Measurements from ENCODE around the gene TOP2A. TPM values are rescaled to one million over a fixed set of nuclear protein-coding genes. Genes with fewer than 3 reads are reported as not detected.
"Not testable (repeated sequence)": the region's sequence is repeated elsewhere in the genome, so short reads cannot be mapped to it uniquely, and the experiment has no call there.

TOP2A gene
- total RNA-seq, 1 experiment from 2014 or later, result 141 TPM

DNA sequence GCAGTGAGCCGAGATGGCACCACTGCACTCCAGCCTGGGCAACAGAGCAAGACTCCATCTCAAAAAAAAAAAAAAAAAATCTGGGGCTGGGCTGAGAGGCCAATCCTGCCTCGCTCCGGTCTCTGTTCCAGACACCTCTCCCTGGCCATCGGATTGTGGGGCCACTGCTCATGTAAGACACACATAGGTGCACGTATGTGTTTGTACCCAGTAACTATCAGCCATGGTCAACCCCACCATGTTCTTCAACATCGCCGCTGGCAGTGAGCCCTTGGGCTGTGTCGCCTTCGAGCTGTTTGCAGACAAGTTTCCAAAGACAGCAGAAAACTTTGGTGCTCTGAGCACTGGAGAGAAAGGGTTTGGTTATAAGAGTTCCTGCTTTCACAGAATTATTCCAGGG is 50.0 kb downstream of the TOP2A start:
- CTCF ChIA-PET; H3K27me3 ChIP-seq (ENCODE audit: insufficient read depth, low read length): not testable (repeated sequence)

DNA sequence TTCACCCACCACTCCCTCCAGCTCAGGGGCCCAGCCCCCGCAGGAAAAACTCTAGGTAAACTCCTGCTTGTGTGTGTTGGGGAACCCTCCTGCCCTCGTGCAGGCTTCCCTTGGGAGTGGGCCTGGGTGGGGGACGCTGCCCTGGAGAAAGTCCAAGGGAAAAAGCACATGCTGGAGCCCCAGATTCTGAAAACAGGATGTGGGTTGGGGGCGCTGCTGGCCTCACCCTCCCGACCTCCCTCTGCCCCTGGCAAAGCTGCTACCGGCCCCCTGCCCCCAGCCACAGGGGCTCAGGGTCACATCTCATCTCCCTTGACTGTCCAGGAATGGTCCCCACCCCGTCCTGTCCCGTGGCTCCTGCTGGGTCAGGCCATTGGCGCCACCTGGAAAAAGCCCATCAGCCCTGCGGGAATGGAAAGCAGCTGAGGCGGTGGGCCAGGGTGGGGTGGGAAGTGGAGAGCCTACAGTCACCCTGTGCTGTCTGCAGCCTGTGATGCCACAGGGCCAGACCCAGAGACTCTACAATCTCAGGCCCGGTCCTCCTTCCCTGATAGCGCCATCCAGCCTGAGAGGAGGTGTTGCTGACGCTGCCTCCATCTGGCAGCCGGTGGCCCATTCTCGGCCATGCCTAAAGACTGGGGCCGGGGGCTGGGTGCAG is 50.7 kb downstream of the TOP2A start:
- Histone ChIP-seq H3K4me2 (ENCODE audit: low read length) (no peak overlapping the region), H3K4me1 (ENCODE audit: control insufficient read depth in 1 of 2, insufficient read depth in 2 of 2, low read length in 2 of 2) (peaks cover 3 to 21% of the 10 kb centered on the region in 2 experiments; a peak in 3 of 4 replicates), H3K27ac (ENCODE audit: low read depth, low read length) (no peak overlapping the region), H2AFZ (ENCODE audit: low read depth, low read length, poor library complexity, severe bottlenecking) (no peak overlapping the region), H3K4me3 (replicated peaks in 1 of 2; ENCODE audit: low read depth in 1 of 2, low read length in 2 of 2) (no peak overlapping the region), H3K79me2 (ENCODE audit: insufficient read depth, low read length) (no peaks in the 10 kb centered on the region), H4K20me1 (ENCODE audit: insufficient read depth) (no peaks in the 10 kb centered on the region), H3K27me3 (ENCODE audit: insufficient read depth, low read length) (no peaks in the 10 kb centered on the region), H3K9me3 (ENCODE audit: control insufficient read depth in 1 of 2, insufficient read depth in 1 of 2, low read depth in 1 of 2, low read length in 2 of 2) (no peaks in the 10 kb centered on the region), H3K36me3 (ENCODE audit: control insufficient read depth in 1 of 2, insufficient read depth in 2 of 2, low read length in 2 of 2) (no peaks in the 10 kb centered on the region), H3K9ac (ENCODE audit: low read length) (no peak overlapping the region), H3K9me2 (ENCODE audit: insufficient read depth) (no peaks in the 10 kb centered on the region)
- ChIA-PET RAD21 (ENCODE audit: low non-redundant PET in 1 of 2, low total read pairs in 2 of 2, uncharacterized antibody in 2 of 2, unreplicated experiment in 2 of 2) (no interaction called here), POLR2A (no interaction called here), CTCF (no interaction called here)
- intact Hi-C loops (cut with micrococcal nuclease), result no loop called here
- DNase-seq (ENCODE audit: low read depth, low spot score), result no peak
- no TSS peak for BruUV-seq (replicated peaks)
- no peak for ATAC-seq
- TF ChIP-seq POLR2AphosphoS5 (IDR thresholded peaks at IDR 0.05; ENCODE audit: low read depth, low read length) (no peak), SP1 (IDR thresholded peaks at IDR 0.05; ENCODE audit: low read depth) (no peak), RAD21 (IDR thresholded peaks at IDR 0.05; ENCODE audit: low read depth) (no peak), TCF7L2 (IDR thresholded peaks at IDR 0.05; ENCODE audit: borderline replicate concordance, extremely low read depth, insufficient read depth, insufficient read length) (no peak), JUND (IDR thresholded peaks at IDR 0.05) (no peak), EZH2 (IDR thresholded peaks at IDR 0.05) (no peak), YY1 (IDR thresholded peaks at IDR 0.05; ENCODE audit: extremely low read depth, insufficient replicate concordance, low read depth, low read length) (no peak), SRF (IDR thresholded peaks at IDR 0.05; ENCODE audit: low read depth) (no peak), EGR1 (IDR thresholded peaks at IDR 0.05; ENCODE audit: low read depth) (no peak), FOSL1 (IDR thresholded peaks at IDR 0.05; ENCODE audit: low read depth) (no peak)
- TF ChIP-seq, protein P1, sequence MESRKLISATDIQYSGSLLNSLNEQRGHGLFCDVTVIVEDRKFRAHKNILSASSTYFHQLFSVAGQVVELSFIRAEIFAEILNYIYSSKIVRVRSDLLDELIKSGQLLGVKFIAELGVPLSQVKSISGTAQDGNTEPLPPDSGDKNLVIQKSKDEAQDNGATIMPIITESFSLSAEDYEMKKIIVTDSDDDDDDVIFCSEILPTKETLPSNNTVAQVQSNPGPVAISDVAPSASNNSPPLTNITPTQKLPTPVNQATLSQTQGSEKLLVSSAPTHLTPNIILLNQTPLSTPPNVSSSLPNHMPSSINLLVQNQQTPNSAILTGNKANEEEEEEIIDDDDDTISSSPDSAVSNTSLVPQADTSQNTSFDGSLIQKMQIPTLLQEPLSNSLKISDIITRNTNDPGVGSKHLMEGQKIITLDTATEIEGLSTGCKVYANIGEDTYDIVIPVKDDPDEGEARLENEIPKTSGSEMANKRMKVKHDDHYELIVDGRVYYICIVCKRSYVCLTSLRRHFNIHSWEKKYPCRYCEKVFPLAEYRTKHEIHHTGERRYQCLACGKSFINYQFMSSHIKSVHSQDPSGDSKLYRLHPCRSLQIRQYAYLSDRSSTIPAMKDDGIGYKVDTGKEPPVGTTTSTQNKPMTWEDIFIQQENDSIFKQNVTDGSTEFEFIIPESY (IDR thresholded peaks at IDR 0.05; ENCODE audit: extremely low read depth, insufficient replicate concordance, low read length), result no peak
- TF ChIP-seq, protein P2, sequence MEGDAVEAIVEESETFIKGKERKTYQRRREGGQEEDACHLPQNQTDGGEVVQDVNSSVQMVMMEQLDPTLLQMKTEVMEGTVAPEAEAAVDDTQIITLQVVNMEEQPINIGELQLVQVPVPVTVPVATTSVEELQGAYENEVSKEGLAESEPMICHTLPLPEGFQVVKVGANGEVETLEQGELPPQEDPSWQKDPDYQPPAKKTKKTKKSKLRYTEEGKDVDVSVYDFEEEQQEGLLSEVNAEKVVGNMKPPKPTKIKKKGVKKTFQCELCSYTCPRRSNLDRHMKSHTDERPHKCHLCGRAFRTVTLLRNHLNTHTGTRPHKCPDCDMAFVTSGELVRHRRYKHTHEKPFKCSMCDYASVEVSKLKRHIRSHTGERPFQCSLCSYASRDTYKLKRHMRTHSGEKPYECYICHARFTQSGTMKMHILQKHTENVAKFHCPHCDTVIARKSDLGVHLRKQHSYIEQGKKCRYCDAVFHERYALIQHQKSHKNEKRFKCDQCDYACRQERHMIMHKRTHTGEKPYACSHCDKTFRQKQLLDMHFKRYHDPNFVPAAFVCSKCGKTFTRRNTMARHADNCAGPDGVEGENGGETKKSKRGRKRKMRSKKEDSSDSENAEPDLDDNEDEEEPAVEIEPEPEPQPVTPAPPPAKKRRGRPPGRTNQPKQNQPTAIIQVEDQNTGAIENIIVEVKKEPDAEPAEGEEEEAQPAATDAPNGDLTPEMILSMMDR (IDR thresholded peaks at IDR 0.05 in 2 of 3, conservative IDR thresholded peaks at IDR 0.05 in 1 of 3; ENCODE audit: borderline replicate concordance in 1 of 3, insufficient read depth in 1 of 3, low read depth in 2 of 3, low read length in 2 of 3), result no peak
- TF ChIP-seq, protein P3, sequence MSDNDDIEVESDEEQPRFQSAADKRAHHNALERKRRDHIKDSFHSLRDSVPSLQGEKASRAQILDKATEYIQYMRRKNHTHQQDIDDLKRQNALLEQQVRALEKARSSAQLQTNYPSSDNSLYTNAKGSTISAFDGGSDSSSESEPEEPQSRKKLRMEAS (IDR thresholded peaks at IDR 0.05), result no peak

More for the DNA sequence above, 50.0 kb downstream of the TOP2A start:
- DNase-seq (ENCODE audit: low read depth, low spot score); H3K27ac ChIP-seq (ENCODE audit: low read depth, low read length); BruUV-seq (replicated peaks); H3K4me3 ChIP-seq (replicated peaks in 1 of 2; ENCODE audit: low read depth in 1 of 2, low read length in 2 of 2); ATAC-seq; H4K20me1 ChIP-seq (ENCODE audit: insufficient read depth); H3K9ac ChIP-seq (ENCODE audit: low read length); H3K36me3 ChIP-seq (ENCODE audit: control insufficient read depth in 1 of 2, insufficient read depth in 2 of 2, low read length in 2 of 2); H3K9me3 ChIP-seq (ENCODE audit: control insufficient read depth in 1 of 2, insufficient read depth in 1 of 2, low read depth in 1 of 2, low read length in 2 of 2); POLR2A ChIA-PET; H2AFZ ChIP-seq (ENCODE audit: low read depth, low read length, poor library complexity, severe bottlenecking); H3K9me2 ChIP-seq (ENCODE audit: insufficient read depth); H3K4me2 ChIP-seq (ENCODE audit: low read length); intact Hi-C loops (cut with micrococcal nuclease); H3K79me2 ChIP-seq (ENCODE audit: insufficient read depth, low read length): not testable (repeated sequence)
- RAD21 ChIA-PET (ENCODE audit: low non-redundant PET in 1 of 2, low total read pairs in 2 of 2, uncharacterized antibody in 2 of 2, unreplicated experiment in 2 of 2), result interaction anchor here in 1 of 2 experiments (0.7 kb wide), 1 partner anchor 15 kb away, joined by 3 read pairs; no protein-coding TSS in a partner anchor
- peaks cover 0 to 13% of the 10 kb centered on the region in 2 experiments; a peak in 2 of 4 replicates for H3K4me1 ChIP-seq (ENCODE audit: control insufficient read depth in 1 of 2, insufficient read depth in 2 of 2, low read length in 2 of 2)
